Brain microvascular endothelial cell (primary cell): Measurements from ENCODE around the gene THOC6.
A peak's percentile ranks its signal among the peaks of the same experiment; 100 is the strongest.

Experiments
- DNase-seq: peaks from one replicate; pipeline ENCODE4 v3.0.0-alpha.2; 2020
- H3K27ac ChIP-seq: fragments of 250-450 bp; sonication (Bioruptor Pico); 2 replicates; pipeline ENCODE4 v1.5.1; 2020; ENCODE audit warnings: mild to moderate bottlenecking, moderate library complexity
- H3K27me3 ChIP-seq: fragments of 250-450 bp; sonication (Bioruptor Pico); replicated peaks from 2 replicates; pipeline ENCODE4 v1.5.1; 2020; ENCODE audit warnings: mild to moderate bottlenecking
- H3K36me3 ChIP-seq: fragments of 250-450 bp; sonication (Bioruptor Pico); replicated peaks from 2 replicates; pipeline ENCODE4 v1.5.1; 2020; ENCODE audit warnings: mild to moderate bottlenecking
- H3K4me3 ChIP-seq: 2 replicates; pipeline ENCODE4 v1.5.1; 2011; ENCODE audit warnings: low read depth, mild to moderate bottlenecking, control low read depth, low read length, moderate library complexity
- CTCF ChIP-seq: IDR thresholded peaks from 2 replicates; pipeline ENCODE4 v1.5.1; 2011; ENCODE audit warnings: low read depth, mild to moderate bottlenecking, moderate library complexity, low read length, control low read depth, inconsistent platforms; ENCODE audit errors: missing control alignments
- in situ Hi-C: cut with HindIII; loops from 2 replicates; pipeline ENCODE4 v1.10.0; 2017; ENCODE audit warnings: low sequenced_read_pairs, low pct_ligation_motif_present

The THOC6 gene

GRCh38 chr16:3059041-3059722 lies 35.3 kb downstream of the THOC6 start:
- peak overlapping the region; percentile 34 for H3K27ac ChIP-seq
- no peaks in the 10 kb centered on the region for H3K27me3 ChIP-seq
- H3K36me3 ChIP-seq, result no peaks in the 10 kb centered on the region
- in situ Hi-C loops, result no loop called here
- peak; percentile 54 for DNase-seq
- H3K4me3 ChIP-seq, result peak overlapping the region; percentile 80
- peak; percentile 56 for TF ChIP-seq CTCF

- in situ Hi-C loops, result no loop called here
These were observed 35.9 kb downstream of the THOC6 start for GRCh38 chr16:3059723-3060242.

GRCh38 chr16:3060339-3061127 lies 36.7 kb downstream of the THOC6 start:
- DNase-seq, result no peak
- no peak overlapping the region for H3K27ac ChIP-seq

More at GRCh38 chr16:3059723-3060242, 35.9 kb downstream of the THOC6 start:
- H3K27me3 ChIP-seq, result no peaks in the 10 kb centered on the region
- H3K27ac ChIP-seq, result peak overlapping the region; percentile 34
- no peak for TF ChIP-seq CTCF
- peak overlapping the region; percentile 80 for H3K4me3 ChIP-seq
- H3K36me3 ChIP-seq, result no peaks in the 10 kb centered on the region
- DNase-seq, result no peak

GRCh38 chr16:3062553-3062952 lies 38.7 kb downstream of the THOC6 start:
- Histone ChIP-seq H3K27ac (no peak overlapping the region), H3K4me3 (no peak overlapping the region), H3K36me3 (no peaks in the 10 kb centered on the region), H3K27me3 (no peaks in the 10 kb centered on the region)
- in situ Hi-C loops, result no loop called here
- no peak for TF ChIP-seq CTCF
- no peak for DNase-seq

More at GRCh38 chr16:3060339-3061127, 36.7 kb downstream of the THOC6 start:
- TF ChIP-seq CTCF, result no peak
- Histone ChIP-seq H3K27me3 (no peaks in the 10 kb centered on the region), H3K4me3 (no peak overlapping the region), H3K36me3 (no peaks in the 10 kb centered on the region)
- in situ Hi-C loops, result no loop called here

- H3K27ac ChIP-seq, result no peak overlapping the region
- no peak for TF ChIP-seq CTCF
- no peaks in the 10 kb centered on the region for H3K27me3 ChIP-seq
- DNase-seq, result no peak
- in situ Hi-C loops, result no loop called here
- H3K4me3 ChIP-seq, result no peak overlapping the region
- H3K36me3 ChIP-seq, result no peaks in the 10 kb centered on the region
These were observed 40.0 kb downstream of the THOC6 start for GRCh38 chr16:3063625-3064386.
